Measurements from ENCODE around the gene CALD1. TPM values are rescaled to one million over a fixed set of nuclear protein-coding genes. Genes with fewer than 3 reads are reported as not detected.

CALD1 gene
- total and polyA plus RNA-seq, 5 experiments from 2014 or later, result not detected

DNA sequence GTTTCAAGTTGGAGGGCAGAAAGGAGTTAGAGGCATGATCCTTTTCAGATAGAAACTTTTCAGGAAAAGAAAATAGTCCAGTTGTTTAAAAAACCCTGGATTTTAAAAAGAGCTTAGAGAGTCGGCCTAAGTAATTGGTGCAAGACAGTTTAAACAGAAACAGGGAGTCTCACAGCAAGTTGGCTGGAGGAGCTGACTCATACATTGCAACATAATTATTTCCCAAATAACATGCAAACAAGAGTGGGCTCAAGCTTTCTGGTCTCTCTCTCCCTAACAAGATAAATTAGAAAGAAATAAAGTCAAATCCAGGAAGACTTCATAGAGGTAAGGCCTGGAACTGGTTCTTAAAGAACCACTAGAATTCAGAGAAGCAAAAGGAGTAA, 106.5 kb downstream of the CALD1 start:
- Mint-ChIP-seq H3K27me3 (peaks cover 0 to under 1% (median 0%) of the 10 kb centered on the region in 5 donors), H3K36me3 (no peaks in the 10 kb centered on the region), H3K9me3 (no peaks in the 10 kb centered on the region), H3K27ac (peak overlapping the region in 7 of 10 donors; percentile 3 to 82 (median 53)), H3K4me3 (peak overlapping the region in 4 of 10 donors; percentile 4 to 20 (median 17)), H3K4me1 (peaks cover 13 to 28% (median 15%) of the 10 kb centered on the region in 4 donors)
- DNase-seq (no peak), ATAC-seq (no peak)
- POLR2A ChIA-PET, result interaction anchor here (1.0 to 1.2 kb wide), 2 partner anchors 21 to 239 kb away, joined by 3 to 4 read pairs; partner anchors contain the start of gene BPGM

DNA sequence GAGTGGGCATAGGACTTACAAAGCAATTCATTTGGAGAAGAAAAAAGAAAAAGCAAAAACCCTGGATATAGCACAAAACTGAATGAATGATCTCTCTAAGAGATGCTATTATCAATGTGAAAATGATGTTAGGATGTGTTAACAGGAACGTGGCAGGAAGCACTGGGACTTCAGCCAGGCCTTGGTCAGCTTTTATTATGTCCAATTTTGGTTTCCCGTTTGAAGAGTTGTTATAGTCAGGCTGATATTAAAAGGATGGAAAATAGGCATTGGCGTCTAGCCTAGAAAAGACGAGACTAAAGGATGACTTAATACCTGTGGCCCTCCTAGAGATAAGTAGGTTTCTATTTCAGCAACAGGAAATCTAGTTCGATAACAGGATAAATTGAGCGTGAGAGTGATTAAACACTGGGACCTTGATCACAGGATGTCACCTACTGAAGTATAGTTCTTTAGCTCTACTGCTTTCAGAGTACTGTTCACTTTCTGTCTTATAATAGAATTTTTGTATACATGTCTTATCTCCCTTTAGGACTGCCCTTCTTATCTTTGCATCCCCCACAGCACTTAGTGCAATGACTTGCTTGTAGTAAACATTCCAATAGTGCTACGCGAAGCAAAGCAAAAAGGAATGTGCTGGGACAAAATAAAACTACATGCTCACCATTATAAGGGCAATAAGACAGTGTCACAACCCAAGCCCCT, 107.1 kb downstream of the CALD1 start:
- ATAC-seq (peak in 1 of 2 donors; percentile 58), DNase-seq (peak in 1 of 10 donors; percentile 15)
- Mint-ChIP-seq H3K4me3 (peak overlapping the region in 7 of 10 donors; percentile 0 to 20 (median 4)), H3K27me3 (peaks cover 0 to 6% (median 3%) of the 10 kb centered on the region in 5 donors), H3K36me3 (peaks cover 0 to 2% (median 0%) of the 10 kb centered on the region in 3 donors), H3K27ac (peak overlapping the region in 9 of 10 donors; percentile 17 to 82 (median 60)), H3K9me3 (no peaks in the 10 kb centered on the region), H3K4me1 (peaks cover 16 to 28% (median 18%) of the 10 kb centered on the region in 4 donors)
- POLR2A ChIA-PET, result interaction anchor here (1.0 to 1.2 kb wide), 2 partner anchors 22 to 240 kb away, joined by 3 to 4 read pairs; partner anchors contain the start of gene BPGM

DNA sequence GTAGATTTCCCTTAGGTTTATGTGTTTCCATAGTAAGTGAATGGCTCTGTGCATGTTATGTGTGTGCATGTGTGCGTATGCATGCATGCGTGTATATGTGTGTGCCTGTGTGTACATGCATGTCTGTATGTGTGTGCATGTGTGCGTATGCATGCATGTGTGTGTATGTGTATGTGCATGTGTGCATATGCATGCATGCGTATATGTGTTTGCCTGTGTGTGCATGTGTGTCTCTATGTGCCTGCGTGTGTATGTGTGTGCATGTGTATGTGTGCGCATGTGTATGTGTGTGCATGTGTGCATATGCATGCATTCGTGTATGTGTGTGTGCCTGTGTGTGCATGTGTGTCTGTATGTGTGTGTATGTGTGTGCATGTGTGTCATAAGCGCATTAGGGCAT, 108.1 kb downstream of the CALD1 start:
- Mint-ChIP-seq H3K4me3 (no peak overlapping the region), H3K4me1 (peaks cover 16 to 28% (median 20%) of the 10 kb centered on the region in 4 donors), H3K27ac (peak overlapping the region in 3 of 10 donors; percentile 27 to 44 (median 29)), H3K36me3 (peaks cover 0 to 2% (median 0%) of the 10 kb centered on the region in 3 donors), H3K9me3 (no peaks in the 10 kb centered on the region), H3K27me3 (peaks cover 3 to 15% (median 8%) of the 10 kb centered on the region in 5 donors)
- DNase-seq, result no peak
- no peak for ATAC-seq
- POLR2A ChIA-PET, result no interaction called here

DNA sequence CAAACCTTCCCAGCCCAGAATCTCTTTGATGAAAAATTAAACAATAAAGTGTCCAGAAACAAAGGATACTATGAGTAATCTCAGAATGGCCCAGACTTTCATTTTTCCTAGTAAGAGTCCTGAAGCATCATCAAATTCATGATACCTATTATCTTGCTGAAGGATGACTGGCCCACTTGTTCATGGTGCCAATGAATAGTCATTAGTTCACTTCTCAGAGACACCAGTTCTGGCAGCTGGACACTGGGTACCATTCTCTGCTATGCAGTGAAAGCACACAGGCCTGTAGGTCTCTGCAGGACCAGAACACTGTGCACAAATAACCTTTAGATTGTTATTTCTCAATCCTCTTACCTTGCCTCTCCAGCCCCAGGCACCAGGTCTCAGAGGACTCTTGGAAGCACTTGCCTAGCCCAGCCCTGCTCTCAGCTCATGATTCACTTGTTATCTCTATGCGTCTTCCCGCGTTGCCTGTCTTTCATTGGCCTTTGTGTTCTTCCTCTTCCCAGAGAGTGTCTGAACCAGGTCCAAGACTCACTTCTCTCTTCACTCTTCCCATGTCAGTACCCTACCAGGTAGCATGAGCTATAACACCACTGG, 108.8 kb downstream of the CALD1 start:
- no peak overlapping the region for H3K27ac Mint-ChIP-seq
- H3K9me3 Mint-ChIP-seq, result peaks cover 0 to 2% (median 0%) of the 10 kb centered on the region in 9 donors
- peaks cover 16 to 28% (median 20%) of the 10 kb centered on the region in 4 donors for H3K4me1 Mint-ChIP-seq
- DNase-seq (no peak), ATAC-seq (no peak)
- H3K27me3 Mint-ChIP-seq, result peaks cover 7 to 21% (median 13%) of the 10 kb centered on the region in 5 donors
- H3K4me3 Mint-ChIP-seq, result no peak overlapping the region
- H3K36me3 Mint-ChIP-seq, result peaks cover 0 to 2% (median 0%) of the 10 kb centered on the region in 3 donors
- POLR2A ChIA-PET, result no interaction called here

DNA sequence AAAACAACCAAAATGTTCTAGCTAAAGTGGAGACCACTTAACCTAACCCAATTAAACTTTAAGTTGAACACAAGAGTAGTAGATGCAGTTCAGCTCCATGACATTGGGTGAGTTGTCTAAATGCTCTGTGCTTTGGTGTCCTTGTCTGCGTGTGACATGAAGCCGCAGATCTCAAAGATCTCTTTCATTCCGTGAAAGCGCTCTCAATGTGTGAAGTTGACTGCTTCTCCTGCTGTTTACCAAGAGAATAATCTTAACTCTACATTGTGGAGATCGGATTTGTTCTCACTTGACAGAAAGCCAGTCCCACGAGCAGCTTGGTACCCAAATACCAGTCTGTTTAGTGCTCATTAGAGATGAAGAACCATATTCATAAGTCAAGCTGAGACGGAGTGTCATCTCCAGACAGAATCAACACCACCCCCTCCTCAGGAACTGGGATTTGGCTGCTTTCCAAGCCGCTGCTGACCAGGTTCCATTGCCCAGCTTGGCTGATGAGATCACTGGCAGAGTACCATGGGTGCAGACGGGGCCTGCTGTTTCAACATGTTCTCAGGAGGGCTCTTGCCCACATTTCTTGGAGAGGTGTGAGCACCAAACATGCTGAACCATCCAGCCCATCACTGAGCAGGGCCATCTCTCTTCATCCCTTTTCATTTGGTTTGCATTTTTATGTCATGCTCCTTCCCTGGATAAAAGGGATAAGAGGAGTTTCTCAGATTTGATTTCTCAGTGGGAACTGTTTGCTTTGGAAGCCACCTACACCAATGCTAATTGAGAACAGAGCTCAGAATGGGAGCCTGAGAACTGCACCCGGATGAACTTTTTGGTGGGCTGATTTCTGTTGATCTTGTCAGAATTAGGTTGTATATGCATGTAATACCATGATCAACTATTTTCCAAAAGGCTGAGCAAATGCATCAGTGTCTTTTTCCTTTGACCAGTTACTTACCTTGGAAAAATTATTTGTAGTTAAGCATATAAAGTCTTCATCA, 111.1 kb downstream of the CALD1 start:
- Mint-ChIP-seq H3K4me1 (peaks cover 16 to 28% (median 20%) of the 10 kb centered on the region in 4 donors), H3K36me3 (peaks cover 0 to 2% (median 2%) of the 10 kb centered on the region in 3 donors), H3K4me3 (peak overlapping the region in 3 of 10 donors; percentile 33 to 72 (median 42)), H3K27me3 (peaks cover 8 to 21% (median 16%) of the 10 kb centered on the region in 5 donors), H3K9me3 (peaks cover 0 to 13% (median 2%) of the 10 kb centered on the region in 9 donors), H3K27ac (no peak overlapping the region)
- DNase-seq, result no peak
- no peak for ATAC-seq
- POLR2A ChIA-PET, result interaction anchor here (0.6 kb wide), 1 partner anchor 34 kb away, joined by 5 read pairs; no protein-coding TSS in a partner anchor

GRCh38 chr7:134891262-134891695, 111.8 kb downstream of the CALD1 start:
- peak overlapping the region in 9 of 10 donors; percentile 20 to 72 (median 43) for H3K4me3 Mint-ChIP-seq
- POLR2A ChIA-PET, result interaction anchor here (0.6 kb wide), 1 partner anchor 15 kb away, joined by 4 read pairs; no protein-coding TSS in a partner anchor

DNA sequence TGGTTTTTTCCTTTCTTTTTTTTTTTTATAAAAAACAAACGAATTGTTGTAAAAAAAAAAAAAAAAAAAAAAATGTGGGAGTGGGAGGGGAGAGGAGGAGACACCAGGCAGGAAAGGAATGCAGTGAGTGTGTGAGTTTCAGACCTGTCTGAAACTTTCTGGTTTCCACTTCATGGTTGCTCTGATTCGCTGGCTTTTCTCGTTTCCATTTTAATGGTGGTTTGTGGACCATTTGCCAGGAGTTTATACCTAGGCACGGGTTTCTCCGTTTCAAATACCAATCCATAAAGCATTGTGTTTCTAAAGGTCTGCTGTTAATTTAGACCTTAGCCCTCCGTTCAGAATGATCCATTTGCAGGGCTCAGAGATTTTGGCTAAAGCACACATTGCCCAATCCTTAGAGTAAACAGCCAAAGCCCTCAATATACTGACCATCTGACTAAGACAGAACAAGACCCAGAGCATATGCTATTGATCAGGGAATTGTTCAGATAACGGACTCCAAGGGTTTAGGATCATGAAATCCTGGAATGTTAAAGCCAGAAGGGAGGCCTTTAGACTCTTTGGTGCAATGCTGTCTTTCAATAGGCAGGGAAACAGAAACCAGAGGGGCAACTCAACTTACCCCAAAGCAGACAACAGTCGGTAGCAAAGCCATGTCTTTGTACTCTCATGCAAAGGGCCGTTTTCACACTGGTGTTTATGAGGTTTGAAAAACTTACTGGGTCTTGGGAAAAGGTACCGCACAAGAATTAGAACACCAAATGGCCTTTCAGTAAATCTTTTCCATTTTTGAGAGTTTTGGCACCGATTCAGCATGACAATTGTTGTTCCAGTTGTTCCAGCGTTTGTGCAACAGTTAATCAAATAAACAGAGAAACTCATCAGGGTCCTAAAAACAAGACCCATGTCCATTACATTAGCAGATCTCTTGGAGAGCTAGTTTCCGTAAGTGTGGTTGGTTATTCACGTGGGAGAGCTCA, 112.6 kb downstream of the CALD1 start:
- Mint-ChIP-seq H3K4me3 (peak overlapping the region in 3 of 10 donors; percentile 33 to 49 (median 33)), H3K9me3 (peaks cover 7 to 28% (median 16%) of the 10 kb centered on the region in 9 donors), H3K27me3 (peaks cover 8 to 21% (median 16%) of the 10 kb centered on the region in 5 donors), H3K36me3 (peaks cover 0 to 14% (median 12%) of the 10 kb centered on the region in 3 donors), H3K27ac (no peak overlapping the region), H3K4me1 (peaks cover 7 to 14% (median 10%) of the 10 kb centered on the region in 4 donors)
- DNase-seq (no peak), ATAC-seq (no peak)
- POLR2A ChIA-PET, result interaction anchor here (0.6 kb wide), 1 partner anchor 14 kb away, joined by 4 read pairs; no protein-coding TSS in a partner anchor

More at GRCh38 chr7:134891262-134891695, 111.8 kb downstream of the CALD1 start:
- peaks cover 8 to 21% (median 16%) of the 10 kb centered on the region in 5 donors for H3K27me3 Mint-ChIP-seq
- ATAC-seq (no peak), DNase-seq (no peak)
- peaks cover 3 to 21% (median 10%) of the 10 kb centered on the region in 9 donors for H3K9me3 Mint-ChIP-seq
- H3K36me3 Mint-ChIP-seq, result peaks cover 0 to 9% (median 6%) of the 10 kb centered on the region in 3 donors
- H3K4me1 Mint-ChIP-seq, result peaks cover 12 to 21% (median 17%) of the 10 kb centered on the region in 4 donors
- no peak overlapping the region for H3K27ac Mint-ChIP-seq

DNA sequence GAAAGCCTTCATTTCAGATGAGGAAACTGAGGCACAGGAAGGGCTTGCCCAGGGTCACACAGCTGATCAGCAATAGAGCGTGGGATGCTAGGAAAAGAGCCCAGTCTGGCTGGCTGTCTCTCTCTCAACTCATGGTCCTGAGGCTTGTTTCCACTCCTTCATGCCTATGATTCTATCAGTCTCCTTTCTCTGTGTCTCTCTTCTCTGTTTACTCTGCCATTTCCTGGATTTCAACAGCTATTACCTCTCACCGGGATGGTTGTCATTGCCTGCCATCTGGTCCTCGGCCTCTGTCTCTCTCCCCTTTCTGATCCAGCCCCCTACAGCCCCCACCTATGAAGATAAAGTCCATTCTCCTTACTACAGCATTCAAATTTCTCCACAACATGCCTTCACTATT, 113.5 kb downstream of the CALD1 start:
- Mint-ChIP-seq H3K9me3 (peaks cover 8 to 31% (median 18%) of the 10 kb centered on the region in 9 donors), H3K4me1 (peaks cover 2 to 6% (median 4%) of the 10 kb centered on the region in 4 donors), H3K27me3 (peaks cover 8 to 21% (median 16%) of the 10 kb centered on the region in 5 donors), H3K27ac (no peak overlapping the region), H3K4me3 (peak overlapping the region in 1 of 10 donors; percentile 1), H3K36me3 (peaks cover 0 to 14% (median 12%) of the 10 kb centered on the region in 3 donors)
- ATAC-seq, result no peak
- POLR2A ChIA-PET, result no interaction called here
- DNase-seq, result no peak

DNA sequence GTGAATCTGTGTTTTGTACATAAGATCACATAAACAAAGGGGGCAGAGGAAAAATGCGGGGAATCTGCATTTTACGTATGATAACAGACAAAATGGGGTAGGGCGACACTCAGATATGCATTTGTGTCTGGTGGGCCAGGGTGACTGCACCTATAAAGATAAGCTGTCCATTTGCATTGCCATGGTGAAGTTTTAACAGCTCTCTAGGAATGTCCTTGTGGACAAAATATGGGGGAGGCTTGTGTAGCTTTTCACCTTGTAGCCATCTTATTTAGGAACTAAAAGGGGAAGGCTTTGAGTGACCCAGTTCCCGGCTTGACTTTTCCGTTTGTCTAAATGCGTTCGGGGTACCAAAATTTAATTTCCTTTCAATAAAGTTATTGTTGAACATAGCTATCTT, 114.5 kb downstream of the CALD1 start:
- Mint-ChIP-seq H3K4me1 (peaks cover 0 to 6% (median 3%) of the 10 kb centered on the region in 4 donors), H3K9me3 (peaks cover 8 to 31% (median 18%) of the 10 kb centered on the region in 9 donors), H3K36me3 (peaks cover 0 to 14% (median 12%) of the 10 kb centered on the region in 3 donors), H3K27me3 (peaks cover 8 to 21% (median 16%) of the 10 kb centered on the region in 5 donors), H3K4me3 (no peak overlapping the region), H3K27ac (no peak overlapping the region)
- DNase-seq (no peak), ATAC-seq (no peak)
- POLR2A ChIA-PET, result no interaction called here

DNA sequence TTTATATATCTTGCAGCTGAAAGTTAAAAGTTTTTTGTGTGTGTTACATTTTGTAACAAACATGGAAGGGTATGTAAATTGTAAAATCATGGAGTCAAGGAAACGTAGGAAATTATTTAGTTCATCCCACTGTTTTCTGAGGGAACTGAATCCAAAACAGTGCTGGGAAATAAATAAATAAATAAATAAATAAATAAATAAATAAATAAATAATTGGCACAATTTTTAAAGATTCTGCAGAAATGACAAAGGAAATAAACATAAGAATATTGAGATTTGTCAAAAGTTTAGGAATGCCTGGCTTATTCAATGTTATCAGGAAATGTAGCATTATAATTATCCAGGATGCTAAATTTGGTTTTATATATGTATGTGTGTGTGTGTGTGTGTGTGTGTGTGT, 115.5 kb downstream of the CALD1 start:
- peaks cover 8 to 31% (median 18%) of the 10 kb centered on the region in 9 donors for H3K9me3 Mint-ChIP-seq
- POLR2A ChIA-PET, result no interaction called here
- no peak for ATAC-seq
- H3K36me3 Mint-ChIP-seq, result peaks cover 0 to 14% (median 12%) of the 10 kb centered on the region in 3 donors
- peaks cover 8 to 21% (median 16%) of the 10 kb centered on the region in 5 donors for H3K27me3 Mint-ChIP-seq
- H3K27ac Mint-ChIP-seq, result no peak overlapping the region
- no peak for DNase-seq
- H3K4me1 Mint-ChIP-seq, result peaks cover 0 to 6% (median 3%) of the 10 kb centered on the region in 4 donors
- H3K4me3 Mint-ChIP-seq, result no peak overlapping the region
